HG03460 (cell line): Measurements from ENCODE around the gene TULP4.
"Not testable (repeated sequence)": the region's sequence is repeated elsewhere in the genome, so short reads cannot be mapped to it uniquely, and the experiment has no call there.

Experiments used
- ATAC-seq: cut with Tn5 transposase; IDR thresholded peaks from one replicate; pipeline ENCODE4 v1.9.1; 2021; ENCODE audit not compliant: unreplicated experiment

Gene TULP4

DNA sequence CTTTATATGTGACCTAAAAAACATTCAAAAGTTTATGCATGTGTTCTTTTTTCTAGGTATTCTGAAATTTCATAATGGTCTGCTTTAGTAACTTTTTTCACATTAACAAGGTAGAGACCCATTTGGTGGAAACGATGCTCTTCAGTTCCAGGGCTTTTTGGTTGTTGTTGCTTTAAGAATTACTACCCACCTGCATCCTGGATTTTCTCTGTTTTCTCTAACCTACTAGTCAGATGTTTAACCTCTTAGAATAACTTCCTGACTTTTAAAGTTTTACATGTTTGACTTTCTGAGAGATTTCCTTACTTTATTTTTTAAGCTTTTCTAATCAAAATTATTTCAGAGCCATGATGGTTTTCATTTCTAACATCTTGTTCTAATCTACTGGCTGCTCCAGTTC lies 14.9 kb downstream of the TULP4 start:
- no peak for ATAC-seq

DNA sequence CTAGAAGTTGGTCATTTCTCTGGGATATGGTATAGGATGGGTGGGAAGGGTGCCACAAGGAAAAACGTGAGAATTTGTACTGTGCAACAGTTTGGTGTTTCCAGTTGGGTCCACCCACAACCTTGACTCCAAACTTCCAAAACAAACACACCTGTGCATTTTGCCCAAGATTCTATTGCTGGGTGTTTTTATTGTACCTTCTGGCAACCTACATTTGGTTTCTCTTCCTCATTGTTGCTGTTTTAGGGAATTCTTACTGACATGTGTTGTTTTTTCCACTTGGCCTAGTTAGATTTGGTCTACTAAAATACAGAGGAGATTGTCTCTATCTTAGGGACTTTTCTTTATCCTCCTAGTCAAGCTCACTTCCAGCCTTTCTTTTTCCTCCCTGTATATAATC lies 16.7 kb downstream of the TULP4 start:
- no peak for ATAC-seq

DNA sequence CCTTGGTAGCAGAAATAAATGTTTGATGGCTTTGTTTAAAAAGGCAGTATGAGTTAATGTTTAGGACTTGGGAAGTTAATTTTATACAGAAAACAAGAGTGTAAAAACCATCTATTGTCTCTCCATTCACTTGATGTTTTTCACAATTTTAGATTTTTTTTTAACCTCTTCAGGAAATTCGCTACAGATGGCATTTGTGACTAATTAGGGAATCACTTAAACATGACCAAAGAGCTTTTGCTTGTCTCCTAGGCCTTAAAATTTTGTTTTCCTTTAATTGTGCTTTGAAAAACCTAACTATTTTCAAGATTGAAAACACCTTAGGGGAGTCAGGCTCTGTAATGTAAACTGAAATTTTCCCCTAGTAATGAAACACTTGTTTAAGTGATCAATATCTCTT lies 17.3 kb downstream of the TULP4 start:
- ATAC-seq = no peak

DNA sequence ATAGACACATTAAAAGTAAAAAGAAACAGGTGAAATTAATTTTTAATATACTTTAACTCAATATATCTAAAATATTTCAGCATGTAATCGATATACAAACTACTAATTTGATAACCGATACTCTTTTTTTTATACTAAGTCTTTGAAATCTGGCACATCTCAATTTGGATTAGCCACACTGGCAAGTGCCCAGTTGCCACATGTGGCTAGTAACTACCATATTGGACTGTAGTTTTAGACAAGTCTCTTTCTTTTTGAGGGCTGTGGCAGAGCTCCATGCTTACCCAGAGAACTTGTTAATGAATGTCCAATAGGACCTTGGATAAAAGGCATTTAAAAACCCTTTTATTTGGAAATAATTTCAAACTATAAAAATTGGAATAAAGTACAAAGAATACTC lies 17.8 kb downstream of the TULP4 start:
- no peak for ATAC-seq

DNA sequence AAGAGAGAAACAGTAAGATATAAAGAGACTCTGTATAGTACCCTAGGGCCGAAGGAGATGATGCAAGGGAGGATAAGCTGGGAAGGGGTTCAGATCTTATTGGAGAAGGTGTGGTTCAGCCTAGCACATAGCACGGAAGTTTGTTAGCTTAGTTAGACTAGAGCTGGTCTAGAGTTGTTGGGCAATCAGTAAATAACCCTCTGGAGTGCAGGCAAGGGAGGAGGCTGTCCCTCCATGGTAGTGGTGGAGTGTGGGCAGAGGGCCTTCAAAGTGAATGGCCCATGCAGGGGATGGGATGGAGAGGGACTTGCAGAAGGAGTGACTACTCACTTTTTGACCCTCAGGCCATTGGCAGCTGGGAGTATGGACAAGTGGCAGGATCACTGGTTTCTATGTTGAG lies 20.0 kb downstream of the TULP4 start:
- no peak for ATAC-seq

DNA sequence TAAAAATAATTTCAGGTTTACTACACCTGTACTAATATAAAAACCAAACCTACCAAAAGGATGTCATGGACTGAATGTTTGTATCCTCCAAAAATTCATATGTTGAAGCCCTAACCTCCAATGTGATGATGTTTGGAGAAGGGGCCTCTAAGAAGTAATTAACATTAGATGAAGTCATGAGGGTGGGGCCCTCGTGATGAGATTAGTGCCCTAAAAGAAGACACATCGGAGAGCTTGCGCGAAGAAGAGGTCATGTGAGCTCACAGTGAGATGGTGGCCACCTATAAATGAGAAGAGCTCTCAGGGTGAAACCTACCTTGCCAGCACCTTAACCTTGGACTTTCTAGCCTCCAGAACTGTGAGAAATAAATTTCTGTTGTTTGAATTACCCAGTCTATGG lies 20.8 kb downstream of the TULP4 start:
- ATAC-seq = no peak

DNA sequence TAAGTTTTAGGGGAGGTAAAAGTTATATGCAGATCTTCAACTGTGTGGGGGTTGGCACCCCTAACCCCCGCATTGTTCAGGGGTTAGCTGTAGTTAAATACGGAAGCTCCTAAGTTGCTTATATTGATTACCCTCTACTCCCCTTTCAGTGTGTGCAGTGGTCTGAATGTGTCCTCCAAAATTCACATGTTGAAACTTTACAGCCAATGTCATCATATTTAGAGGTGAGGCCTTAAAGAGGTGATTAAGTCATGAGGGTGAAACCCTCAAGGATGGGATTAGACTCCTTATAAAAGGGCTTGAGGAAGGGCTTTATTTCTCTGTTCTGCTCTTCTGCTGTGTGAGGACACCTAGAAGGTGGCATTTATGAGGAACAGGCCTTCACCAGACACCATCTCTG lies 22.3 kb downstream of the TULP4 start:
- no peak for ATAC-seq

DNA sequence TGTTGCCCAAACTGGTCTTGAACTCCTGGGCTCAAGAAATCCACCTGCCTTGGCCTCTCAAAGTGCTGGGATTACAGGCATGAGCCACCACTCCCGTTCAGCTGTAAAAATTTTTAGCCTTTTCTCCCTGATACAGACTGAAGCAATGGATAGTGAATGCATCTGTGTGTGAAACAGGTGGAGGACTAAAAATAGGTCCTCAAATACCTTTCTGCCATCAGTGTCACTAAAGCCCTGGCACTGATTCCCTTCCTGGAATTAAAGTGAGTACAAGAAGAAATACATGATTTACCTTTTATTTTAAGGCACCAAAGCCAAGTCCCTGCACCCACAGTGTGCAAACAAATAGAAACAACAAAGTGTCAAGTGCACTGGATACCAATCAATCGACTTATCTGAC lies 25.1 kb downstream of the TULP4 start:
- ATAC-seq = no peak

DNA sequence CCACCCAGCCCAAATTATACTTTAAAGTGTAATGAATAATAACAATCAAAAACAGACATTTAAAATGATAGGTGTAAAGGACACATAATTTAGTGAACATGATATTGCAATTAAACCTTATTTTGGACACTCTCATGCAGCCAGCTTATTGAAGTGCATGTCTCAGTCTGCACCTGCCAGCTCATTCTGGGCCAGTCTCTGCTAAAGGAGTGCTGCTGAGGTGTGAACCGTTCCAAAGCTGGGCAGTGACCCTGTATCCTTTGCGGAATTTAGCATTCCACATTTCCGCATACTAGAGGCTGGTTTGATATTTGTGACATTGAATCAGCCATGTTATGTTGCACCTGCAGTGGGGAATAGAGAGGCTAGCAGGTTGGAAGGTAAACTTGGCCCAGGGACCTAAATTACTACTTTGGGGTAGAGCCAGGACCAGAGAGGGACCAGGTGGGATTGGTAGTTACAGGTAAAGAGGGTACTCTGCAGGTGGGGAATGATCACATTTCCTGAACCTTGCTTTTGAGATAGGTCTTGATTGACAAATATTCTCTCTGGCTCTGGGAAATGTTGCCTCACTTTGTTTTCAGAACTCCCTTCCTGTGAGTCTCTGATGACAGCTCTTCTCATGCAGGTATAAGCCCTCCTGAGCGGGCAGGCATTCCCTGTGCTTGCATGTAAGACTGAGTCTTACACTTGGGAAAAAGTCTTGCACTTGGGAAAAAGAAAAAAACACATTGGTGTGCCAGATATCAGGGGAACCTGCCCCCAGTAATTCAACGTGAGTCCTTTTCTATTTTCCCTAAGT lies 26.2 kb downstream of the TULP4 start:
- ATAC-seq = no peak

DNA sequence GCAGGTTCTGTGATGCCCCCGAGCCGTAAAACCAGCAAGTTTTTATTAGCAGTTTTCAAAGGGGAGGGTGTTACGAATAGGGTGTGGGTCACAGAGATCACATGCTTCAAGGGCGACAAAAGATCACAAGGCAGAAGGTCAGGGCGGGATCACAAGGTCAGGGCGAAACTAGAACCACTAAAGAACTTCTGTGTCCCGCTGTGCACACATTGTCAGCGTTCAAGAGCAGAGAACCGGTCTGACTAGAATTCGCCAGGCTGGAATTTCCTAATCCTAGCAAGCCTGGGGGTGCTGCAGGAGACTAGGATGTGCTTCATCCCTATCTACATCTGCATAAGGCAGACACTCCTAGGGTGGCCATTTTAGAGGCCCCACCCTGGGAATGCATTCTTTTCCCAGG lies 26.9 kb downstream of the TULP4 start:
- not testable (repeated sequence) for ATAC-seq

DNA sequence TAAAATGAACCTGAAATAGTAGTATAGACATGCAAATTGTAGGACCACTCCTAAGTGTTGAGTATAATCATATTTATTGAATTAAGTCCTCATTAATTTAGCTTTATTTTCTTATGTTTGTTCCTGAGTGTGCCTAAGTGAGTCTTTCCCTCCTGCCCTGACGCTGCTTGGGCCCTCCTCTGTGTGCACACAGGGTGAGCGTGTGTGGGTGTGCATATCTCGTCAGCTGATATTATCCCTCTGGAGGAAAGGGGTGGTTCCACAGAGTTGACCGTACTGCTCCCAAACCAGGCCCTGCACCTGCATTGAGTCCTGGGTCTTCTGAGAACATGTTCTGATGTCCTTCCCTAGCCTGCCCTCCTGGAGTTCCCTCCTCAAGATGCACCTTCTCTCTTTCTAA lies 28.0 kb downstream of the TULP4 start:
- ATAC-seq = no peak

DNA sequence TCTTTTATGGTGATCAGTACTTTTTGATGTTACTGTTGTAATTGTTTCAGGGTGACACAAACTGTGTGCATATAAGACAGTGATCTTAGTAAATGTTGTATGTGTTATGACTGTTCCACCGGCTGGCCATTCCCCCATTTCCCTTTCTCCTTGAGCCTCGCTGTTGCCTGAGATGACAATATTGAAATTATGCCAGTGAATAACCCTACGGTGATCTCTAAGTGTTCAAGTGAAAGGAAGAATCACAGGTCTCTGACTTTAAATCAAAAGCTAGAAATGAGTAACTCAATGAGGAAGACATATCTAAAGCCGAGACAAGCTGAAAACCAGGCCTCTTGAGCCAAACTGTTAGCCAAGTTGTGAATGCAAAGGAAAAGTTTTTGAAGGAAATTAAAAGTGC lies 32.3 kb downstream of the TULP4 start:
- ATAC-seq = no peak

DNA sequence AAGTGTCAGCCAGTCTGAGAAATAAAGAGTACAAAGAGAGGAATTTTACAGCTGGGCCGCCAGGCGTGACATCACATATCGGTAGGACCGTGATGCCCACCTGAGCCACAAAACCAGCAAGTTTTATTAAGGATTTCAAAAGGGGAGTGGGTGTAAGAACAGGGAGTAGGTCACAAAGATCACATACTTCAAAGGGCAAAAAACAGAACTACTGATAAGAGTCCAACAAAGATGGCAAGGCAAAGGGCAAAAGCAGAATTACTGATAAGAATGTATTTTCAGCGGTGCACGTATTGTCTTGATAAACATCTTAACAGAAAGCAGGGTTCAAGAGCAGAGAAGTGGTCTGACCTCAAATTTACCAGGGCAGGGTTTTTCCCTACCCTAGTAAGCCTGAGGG lies 33.2 kb downstream of the TULP4 start:
- ATAC-seq = not testable (repeated sequence)

DNA sequence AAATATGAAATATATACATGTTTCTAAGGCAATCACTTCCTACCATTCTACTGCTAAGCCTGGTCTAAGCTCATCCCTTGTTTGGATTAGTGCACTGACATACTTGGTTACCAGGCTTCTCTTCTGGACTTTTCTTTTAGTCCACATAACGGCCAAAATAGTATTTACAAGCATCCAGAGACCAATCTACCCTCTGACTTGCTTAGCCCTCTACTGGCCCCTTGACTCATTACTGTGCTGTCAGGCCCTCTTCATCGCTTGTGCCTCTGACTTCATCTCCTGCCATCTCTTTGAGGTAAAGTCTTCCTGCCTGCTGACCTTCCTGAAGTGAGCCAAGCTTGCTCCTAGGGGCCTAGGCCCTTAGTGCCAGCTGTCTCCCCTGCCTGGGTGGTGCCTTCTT lies 35.1 kb downstream of the TULP4 start:
- no peak for ATAC-seq

DNA sequence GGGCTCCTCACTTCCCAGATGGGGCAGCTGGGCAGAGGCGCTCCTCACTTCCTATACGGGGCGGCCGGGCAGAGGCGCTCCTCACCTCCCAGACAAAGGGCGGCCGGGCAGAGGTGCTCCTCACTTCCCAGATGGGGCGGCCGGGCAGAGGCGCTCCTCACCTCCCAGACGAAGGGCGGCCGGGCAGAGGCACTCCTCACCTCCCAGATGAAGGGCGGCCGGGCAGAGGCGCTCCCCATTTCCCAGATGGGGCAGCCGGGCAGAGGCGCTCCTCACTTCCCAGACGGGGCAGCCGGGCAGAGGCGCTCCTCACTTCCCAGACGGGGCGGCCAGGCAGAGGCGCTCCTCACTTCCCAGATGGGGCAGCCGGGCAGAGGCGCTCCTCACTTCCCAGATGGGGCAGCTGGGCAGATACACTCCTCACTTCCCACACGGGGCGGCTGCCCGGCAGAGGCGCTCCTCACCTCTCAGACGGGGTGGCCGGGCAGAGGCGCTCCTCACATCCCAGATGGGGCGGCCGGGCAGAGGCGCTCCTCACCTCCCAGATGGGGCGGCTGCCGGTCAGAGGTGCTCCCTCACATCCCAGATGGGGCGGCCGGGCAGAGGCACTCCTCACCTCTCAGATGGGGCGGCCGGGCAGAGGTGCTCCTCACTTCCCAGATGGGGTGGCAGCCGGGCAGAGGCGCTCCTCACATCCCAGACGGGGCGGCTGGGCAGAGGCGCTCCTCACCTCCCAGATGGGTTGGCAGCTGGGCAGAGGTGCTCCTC lies 36.7 kb downstream of the TULP4 start:
- not testable (repeated sequence) for ATAC-seq

DNA sequence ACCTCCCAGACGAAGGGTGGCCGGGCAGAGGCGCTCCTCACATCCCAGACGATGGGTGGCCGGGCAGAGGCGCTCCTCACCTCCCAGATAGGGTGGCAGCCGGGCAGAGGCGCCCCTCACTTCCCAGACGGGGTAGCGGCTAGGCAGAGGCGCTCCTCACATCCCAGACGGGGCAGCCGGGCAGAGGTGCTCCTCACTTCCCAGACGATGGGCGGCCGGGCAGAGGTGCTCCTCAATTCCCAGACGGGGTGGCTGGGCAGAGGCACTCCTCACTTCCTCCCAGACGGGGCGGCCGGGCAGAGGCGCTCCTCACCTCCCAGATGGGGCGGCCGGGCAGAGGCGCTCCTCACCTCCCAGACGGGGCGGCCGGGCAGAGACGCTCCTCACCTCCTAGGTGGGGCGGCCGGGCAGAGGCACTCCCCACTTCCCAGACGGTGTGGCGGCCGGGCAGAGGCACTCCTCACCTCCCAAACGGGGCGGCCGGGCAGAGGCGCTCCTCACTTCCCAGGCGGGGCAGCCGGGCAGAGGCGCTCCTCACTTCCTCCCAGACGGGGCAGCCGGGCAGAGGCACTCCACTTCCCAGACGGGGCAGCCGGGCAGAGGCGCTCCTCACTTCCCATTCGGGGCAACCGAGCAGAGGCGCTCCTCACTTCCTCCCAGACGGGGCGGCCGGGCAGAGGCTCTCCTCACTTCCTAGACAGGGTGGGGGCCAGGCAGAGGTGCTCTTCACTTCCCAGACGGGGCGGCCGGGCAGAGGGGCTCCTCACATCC lies 37.4 kb downstream of the TULP4 start:
- ATAC-seq = not testable (repeated sequence)

DNA sequence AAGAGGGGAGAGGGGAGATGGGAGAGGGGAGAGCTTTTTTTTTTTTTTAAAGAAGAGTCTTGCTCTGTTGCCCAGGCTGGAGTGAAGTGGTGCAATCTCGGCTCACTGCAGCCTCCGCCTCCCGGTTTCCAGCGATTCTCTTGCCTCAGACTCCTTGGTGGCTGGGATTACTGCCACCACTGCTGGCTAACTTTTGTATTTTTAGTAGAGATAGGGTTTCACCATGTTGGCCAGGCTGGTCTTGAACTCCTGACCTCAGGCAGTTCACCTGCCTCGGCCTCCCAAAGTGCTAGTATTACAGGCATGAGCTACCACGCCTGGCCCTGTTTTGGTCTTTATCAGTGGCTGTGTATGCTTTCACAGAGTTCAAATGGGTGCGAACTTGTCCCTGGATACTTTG lies 38.5 kb downstream of the TULP4 start:
- ATAC-seq = not testable (repeated sequence)

DNA sequence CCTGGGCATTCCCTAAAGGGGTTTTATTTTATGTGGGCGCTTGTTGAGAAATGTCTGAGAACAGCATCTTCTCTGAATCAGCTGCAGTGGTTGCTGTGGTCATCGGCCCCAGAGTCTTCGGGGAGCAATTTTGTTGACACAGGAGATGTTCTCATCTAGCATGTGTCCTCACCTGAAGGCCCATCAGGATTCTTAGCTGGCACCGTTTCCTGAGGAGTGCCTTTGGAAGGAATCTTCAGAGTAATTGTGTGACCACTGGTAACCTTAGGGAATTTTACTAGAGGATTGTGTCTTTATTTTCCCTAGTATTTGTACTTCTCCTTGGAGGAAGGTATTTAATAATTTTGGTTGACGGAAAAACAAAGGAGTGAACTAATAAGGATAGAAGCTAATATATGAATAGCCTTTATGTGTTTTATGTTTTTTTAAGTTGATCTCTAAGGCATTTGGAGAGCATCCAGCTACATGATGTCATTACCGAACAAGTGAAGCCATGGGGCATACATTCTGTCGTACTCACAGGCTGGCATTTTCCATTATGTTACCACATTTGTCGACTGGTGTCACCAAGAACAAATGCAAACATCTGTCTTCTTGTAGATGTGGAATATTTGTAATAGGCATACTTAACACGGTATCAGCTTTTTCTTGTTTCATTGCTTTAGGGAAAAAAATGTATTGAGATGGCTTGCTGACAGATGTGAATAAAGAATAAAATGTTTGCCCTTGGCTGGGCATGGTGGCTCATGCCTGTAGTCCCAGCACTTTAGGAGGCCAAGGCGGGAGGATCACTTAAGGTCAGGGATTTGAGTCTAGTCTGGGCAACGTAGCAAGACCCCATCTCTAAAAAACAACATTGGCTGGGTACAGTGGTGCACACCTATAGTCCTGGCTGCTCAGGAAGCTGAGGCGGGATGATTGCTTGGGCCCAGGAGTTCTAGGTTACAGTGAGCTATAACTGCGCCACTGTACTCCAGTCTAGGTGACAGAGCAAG lies 41.9 kb downstream of the TULP4 start:
- no peak for ATAC-seq

DNA sequence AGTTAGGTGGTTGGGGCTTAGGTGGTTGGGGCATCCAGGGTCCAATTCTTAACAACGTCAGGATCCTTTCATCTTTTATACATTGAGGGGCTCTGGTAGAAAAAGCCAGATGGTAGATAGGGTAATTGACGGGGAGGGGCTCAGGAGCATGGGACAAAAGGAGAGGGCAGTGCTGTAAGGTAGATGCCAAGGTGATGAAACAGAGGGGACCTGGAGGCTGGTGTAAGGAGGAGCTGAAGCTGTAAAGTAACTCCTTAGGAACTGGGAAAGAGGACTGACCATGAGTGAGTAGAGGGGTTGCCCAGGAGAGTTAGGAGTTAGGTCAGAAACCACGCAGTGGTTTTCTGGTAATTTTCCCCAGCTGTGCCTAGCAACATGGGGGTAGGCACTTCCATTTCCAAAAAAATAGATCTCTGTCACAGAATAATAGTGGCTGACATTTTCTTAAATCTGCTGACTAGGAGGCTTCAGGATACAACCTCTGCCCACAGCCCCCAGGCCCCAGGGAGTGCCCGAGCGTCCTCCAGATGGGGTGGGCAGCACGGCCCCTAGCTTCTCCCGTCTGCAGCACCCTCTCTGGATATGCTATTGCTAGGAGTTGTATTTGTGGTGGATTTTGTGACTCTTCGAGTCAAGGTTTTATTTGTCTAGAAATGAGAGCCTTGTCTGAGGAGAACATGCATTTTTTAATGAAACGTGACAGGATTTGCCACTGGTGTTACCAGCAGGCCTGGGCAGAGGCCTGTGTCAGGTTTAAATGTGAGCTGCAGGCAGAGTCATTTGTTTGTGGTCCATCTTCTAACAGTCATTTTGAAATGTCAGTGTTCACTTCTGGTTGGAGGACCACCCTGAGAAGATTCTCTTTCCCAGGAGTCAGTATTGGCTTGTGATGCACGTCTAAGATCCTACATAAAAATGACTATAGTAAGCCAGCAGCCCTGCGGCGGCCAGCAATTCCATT lies 44.6 kb downstream of the TULP4 start:
- ATAC-seq = peak; percentile 7
